Subcutaneous abdominal adipose tissue (tissue), 5 donors: ENCODE measurements around the gene KHSRP.
"Not testable (repeated sequence)": the region's sequence is repeated elsewhere in the genome, so short reads cannot be mapped to it uniquely, and the experiment has no call there.

Experiments used
- H3K27ac ChIP-seq: one replicate; pipeline ENCODE4 v1.7.0; 2013; ENCODE audit warnings: low read depth, mild to moderate bottlenecking, inconsistent platforms, low read length, moderate library complexity
- H3K27me3 ChIP-seq, 5 donors: one replicate each; pipeline ENCODE4 v1.7.0; 2013; ENCODE audit warnings: low read length in 5 of 5, inconsistent platforms in 1 of 5; ENCODE audit not compliant: control insufficient read depth in 5 of 5, insufficient read depth in 4 of 5
- H3K36me3 ChIP-seq, 5 donors: one replicate each; pipeline ENCODE4 v1.7.0; 2013; ENCODE audit warnings: low read length in 5 of 5; ENCODE audit not compliant: control insufficient read depth in 5 of 5, insufficient read depth in 5 of 5
- H3K4me1 ChIP-seq, 5 donors: one replicate each; pipeline ENCODE4 v1.7.0; 2013; ENCODE audit warnings: low read length in 5 of 5, mild to moderate bottlenecking in 3 of 5, moderate library complexity in 1 of 5; ENCODE audit not compliant: control insufficient read depth in 5 of 5, insufficient read depth in 5 of 5
- H3K4me3 ChIP-seq, 5 donors: one replicate each; pipeline ENCODE4 v1.7.0; 2013; ENCODE audit warnings: low read length in 5 of 5, low read depth in 1 of 5
- H3K9ac ChIP-seq, 5 donors: one replicate each; pipeline ENCODE4 v1.7.0; 2013; ENCODE audit warnings: low read length in 5 of 5, mild to moderate bottlenecking in 4 of 5, moderate library complexity in 3 of 5
- H3K9me3 ChIP-seq, 5 donors: one replicate each; pipeline ENCODE4 v1.7.0; 2013; ENCODE audit warnings: low read length in 5 of 5; ENCODE audit not compliant: control insufficient read depth in 5 of 5
- donor health status: healthy.
- donor health status: healthy.
- donor health status: healthy.
- donor health status: healthy.
- donor health status: healthy.

The KHSRP gene

DNA sequence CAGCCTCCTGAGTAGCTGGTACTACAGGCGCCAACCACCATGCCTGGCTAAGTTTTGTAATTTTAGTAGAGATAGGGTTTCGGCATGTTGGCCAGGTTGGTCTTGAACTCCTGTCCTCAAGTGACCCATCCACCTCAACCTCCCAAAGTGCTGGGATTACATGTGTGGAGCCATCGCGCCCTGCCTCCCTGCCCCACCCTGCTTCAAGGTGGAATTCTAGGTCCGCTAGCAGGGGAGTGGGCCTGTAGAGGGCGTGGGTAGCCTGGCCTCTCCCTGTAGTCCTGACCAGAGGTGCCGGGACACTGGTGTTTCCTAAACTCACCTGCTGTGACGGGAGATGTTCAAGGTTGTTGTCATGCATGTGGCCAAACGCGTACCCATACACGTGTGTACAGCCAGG, 8.6 kb upstream of the KHSRP start:
- Histone ChIP-seq H3K9ac (no peak overlapping the region), H3K4me1 (no peaks in the 10 kb centered on the region), H3K9me3 (no peaks in the 10 kb centered on the region), H3K4me3 (no peak overlapping the region), H3K36me3 (no peaks in the 10 kb centered on the region), H3K27ac (no peak overlapping the region), H3K27me3 (peaks cover 0 to 2% (median 0%) of the 10 kb centered on the region in 5 donors)

GRCh38 chr19:6431891-6432290, 7.3 kb upstream of the KHSRP start:
- Histone ChIP-seq H3K27me3 (no peaks in the 10 kb centered on the region), H3K4me3 (no peak overlapping the region)

GRCh38 chr19:6429419-6430221, 5.0 kb upstream of the KHSRP start:
- Histone ChIP-seq H3K4me3 (no peak overlapping the region), H3K36me3 (no peaks in the 10 kb centered on the region), H3K27me3 (no peaks in the 10 kb centered on the region), H3K27ac (no peak overlapping the region), H3K9ac (no peak overlapping the region), H3K4me1 (peaks cover 0 to 7% (median 6%) of the 10 kb centered on the region in 5 donors), H3K9me3 (peaks cover 0 to 3% (median 0%) of the 10 kb centered on the region in 5 donors)

More at GRCh38 chr19:6431891-6432290, 7.3 kb upstream of the KHSRP start:
- Histone ChIP-seq H3K9me3 (no peaks in the 10 kb centered on the region), H3K4me1 (no peaks in the 10 kb centered on the region), H3K9ac (no peak overlapping the region), H3K36me3 (no peaks in the 10 kb centered on the region), H3K27ac (no peak overlapping the region)

DNA sequence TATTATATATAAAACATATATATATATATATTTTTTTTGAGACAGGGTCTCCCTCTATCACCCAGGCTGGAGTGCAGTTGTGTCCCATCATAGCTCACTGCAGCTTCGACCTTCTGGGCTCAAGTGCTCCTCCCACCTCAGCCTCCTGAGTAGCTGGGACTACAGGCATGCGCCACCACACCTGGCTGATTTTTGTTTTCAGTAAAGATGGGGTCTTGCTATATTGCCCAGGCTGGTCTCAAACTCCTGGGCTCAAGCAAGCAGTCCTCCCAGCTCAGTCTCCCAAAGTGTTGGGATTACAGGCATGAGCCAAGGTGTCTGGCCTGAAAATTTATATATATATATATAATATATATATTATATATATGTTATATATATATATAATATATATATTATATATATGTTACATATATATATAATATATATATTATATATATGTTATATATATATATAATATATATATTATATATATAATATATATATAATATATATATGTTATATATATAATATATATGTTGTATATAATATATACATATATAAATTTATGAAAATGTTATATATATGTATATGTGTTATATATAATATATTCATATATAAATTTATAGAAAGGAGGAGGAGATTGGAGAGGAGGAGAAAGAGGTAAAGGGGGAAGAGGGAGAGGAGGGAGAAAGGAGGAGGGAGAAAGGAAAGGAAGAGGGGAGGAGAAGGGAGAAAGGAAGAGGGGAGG, 4.2 kb upstream of the KHSRP start:
- not testable (repeated sequence) for H3K4me3 ChIP-seq, H3K27me3 ChIP-seq, H3K4me1 ChIP-seq, H3K27ac ChIP-seq, H3K9me3 ChIP-seq, H3K9ac ChIP-seq, H3K36me3 ChIP-seq

DNA sequence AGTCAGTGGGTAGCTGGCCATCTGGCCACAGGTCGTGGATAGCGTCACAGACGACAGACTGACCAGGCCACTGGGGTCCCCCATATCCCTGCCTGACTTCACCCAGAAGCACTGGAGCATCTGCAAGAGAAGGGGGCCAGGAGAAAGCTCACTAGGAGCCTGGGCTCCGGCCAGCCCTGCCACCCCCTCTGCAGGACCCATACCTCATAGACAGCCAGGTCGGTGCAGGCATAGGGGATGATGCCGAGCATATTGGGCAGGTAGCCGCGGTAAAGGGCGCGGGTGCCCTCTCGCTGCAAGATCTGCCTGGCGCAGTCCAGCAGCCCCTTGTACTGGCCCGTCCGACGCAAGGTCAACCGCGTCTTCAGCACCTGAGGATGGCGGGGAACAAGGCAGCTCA, 2.5 kb upstream of the KHSRP start:
- Histone ChIP-seq H3K9me3 (peaks cover 0 to 3% (median 0%) of the 10 kb centered on the region in 5 donors), H3K27ac (no peak overlapping the region), H3K9ac (no peak overlapping the region), H3K4me1 (peaks cover 2 to 27% (median 24%) of the 10 kb centered on the region in 5 donors), H3K36me3 (peaks cover 0 to 2% (median under 1%) of the 10 kb centered on the region in 5 donors), H3K4me3 (no peak overlapping the region), H3K27me3 (no peaks in the 10 kb centered on the region)

DNA sequence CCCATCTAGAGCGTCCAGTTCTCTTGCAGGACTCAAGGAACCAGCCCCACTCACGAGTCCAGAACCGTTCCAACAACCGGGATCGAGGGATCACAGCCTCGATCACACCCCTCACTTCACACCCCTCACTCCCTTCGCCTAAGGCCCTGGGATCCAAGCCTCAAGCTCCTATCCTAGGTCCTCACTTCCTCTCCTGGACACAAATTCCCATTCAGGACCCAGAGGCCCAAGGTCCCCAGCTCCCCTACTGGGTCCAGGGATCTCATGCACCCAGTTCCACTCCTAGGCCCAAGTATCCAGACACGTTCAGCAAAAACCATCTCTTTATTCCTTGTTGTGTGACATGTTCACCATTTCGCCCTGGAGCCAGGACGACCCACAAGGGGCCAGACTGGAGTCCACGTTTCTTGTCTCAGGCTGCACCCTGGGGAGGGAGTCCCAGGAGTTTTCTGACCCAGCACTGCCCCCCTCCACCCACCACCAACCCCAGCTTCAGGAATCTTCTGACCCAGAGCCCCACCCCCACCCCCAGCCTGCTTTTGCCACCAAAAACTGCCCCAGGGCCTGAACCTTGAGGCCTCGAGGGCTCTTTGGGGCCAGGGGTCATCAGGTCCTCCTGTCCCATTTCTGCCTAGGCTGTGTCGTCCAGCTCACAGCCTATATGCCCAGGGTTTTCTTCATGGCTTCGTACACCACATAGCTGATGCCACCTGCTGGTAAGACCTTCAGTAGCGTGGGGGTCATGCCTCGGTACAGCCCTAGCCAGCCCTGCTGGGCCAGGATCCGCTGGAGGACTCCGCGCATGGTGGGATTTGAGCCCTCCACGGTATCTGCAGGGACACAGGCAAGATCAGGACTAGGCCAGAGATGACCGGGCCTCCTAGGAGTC, 1.4 kb upstream of the KHSRP start:
- peak overlapping the region; percentile 74 for H3K27ac ChIP-seq
- H3K9ac ChIP-seq = no peak overlapping the region
- peak overlapping the region; percentile 29 to 51 (median 44) for H3K4me3 ChIP-seq
- no peaks in the 10 kb centered on the region for H3K27me3 ChIP-seq
- H3K9me3 ChIP-seq = peaks cover 0 to 3% (median 0%) of the 10 kb centered on the region in 5 donors
- peaks cover 0 to 12% (median 12%) of the 10 kb centered on the region in 5 donors for H3K36me3 ChIP-seq
- H3K4me1 ChIP-seq = peaks cover 2 to 38% (median 29%) of the 10 kb centered on the region in 5 donors

DNA sequence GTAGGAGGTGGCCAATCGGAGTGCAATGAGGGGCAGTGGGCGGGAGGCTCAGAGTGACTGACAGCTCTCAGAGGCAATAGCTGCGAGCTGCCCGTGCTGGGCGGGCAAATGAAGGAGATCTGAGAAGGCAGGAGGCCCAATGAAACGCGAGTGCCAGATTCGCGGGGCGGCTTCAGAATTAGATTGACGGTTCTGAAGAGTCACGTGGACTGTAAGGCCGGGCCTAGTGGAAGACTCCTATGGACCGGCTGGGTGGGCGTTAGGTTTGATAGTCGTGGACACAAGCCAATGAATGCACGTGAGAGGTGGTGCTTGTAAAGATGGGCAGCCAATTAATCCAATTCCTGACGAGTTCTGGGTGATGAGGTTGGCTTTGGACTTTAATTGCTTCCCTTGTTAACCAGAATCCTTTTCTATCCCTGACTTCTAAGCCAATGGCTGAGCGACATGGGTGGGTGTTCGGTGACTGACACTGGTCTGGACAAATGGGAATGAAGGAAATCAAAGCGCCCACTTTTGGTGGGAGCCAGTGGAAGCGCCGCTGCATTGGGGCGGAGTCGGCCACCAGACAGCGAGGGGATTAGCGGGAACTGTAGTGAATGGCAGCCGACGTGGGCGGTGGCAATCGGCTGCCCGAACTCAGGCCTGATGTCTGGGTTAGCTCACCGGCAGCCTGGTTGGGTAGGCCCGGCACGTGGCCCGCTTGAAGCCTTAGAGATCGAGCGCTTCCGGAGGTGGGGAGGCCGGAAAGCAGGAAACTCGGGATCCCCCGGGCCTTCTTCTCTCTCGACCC, 524 bp upstream of the KHSRP start:
- Histone ChIP-seq H3K9ac (no peak overlapping the region), H3K4me1 (peaks cover 2 to 40% (median 29%) of the 10 kb centered on the region in 5 donors), H3K4me3 (peak overlapping the region; percentile 29 to 51 (median 44))

DNA sequence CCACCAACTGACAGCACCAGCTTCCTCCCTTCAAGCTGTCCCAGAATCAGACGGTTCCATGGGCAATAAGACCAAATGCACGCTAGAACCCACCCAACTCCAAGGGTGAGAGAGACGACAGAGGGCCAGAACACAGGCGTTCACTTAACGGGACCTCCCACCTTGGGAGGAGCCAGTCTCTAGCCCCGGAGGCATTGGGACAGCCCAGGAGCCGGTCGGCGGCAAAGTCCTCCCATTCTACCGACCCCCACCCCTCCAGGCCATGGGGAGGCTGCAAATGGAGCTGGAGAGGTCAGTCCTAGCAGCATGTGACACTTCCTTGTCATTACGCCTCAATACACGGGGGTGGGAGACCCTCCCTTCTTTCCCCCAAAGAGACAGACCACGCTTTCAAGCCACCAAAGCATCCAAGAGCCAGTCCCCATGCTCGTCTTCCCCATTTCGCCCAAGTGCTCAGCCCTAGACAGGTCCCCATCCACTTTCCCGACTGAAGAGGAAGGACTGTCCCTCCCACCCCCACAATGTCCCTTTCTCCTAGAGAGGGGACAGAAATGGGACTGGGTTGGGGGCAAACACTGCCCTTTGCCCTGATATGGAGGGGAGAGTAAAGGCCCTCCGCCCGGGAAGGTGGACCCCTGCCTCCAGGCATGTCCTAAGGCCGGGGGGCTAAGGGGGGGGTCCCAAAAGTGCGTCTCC, 964 bp downstream of the KHSRP start:
- H3K36me3 ChIP-seq = peaks cover 0 to 36% (median 35%) of the 10 kb centered on the region in 5 donors
- peaks cover 2 to 43% (median 29%) of the 10 kb centered on the region in 5 donors for H3K4me1 ChIP-seq
- peaks cover 0 to 3% (median 0%) of the 10 kb centered on the region in 5 donors for H3K9me3 ChIP-seq
- peak overlapping the region; percentile 70 to 94 (median 82) for H3K4me3 ChIP-seq
- H3K9ac ChIP-seq = peak overlapping the region; percentile 48 to 96 (median 84)
- peak overlapping the region; percentile 69 for H3K27ac ChIP-seq
- H3K27me3 ChIP-seq = no peaks in the 10 kb centered on the region

More for the DNA sequence above, 524 bp upstream of the KHSRP start:
- H3K27me3 ChIP-seq = no peaks in the 10 kb centered on the region
- peak overlapping the region; percentile 74 for H3K27ac ChIP-seq
- peaks cover 0 to 3% (median 0%) of the 10 kb centered on the region in 5 donors for H3K9me3 ChIP-seq
- peaks cover 0 to 21% (median 20%) of the 10 kb centered on the region in 5 donors for H3K36me3 ChIP-seq
